Measurements from ENCODE around the gene SLC25A5.

SLC25A5 gene

DNA sequence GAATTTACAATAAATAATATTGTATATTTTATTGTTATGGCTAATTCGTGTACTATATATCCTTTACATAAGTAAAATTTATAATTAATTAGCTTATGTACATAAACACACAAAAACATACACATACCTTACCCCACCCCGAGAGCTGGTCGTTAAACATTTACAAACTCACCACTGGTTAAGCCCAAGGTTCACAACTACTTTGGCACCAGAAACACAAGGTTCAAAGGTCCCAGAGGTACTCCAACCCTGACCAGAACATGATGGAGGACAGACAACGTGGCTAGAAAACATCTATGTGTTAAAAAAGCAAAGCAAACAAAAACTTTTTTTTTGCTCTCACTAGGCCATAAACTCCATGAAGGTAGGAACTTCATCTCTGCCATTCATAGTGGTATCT is 37.7 kb downstream of the SLC25A5 start:
- FAIRE-seq, result no peak
- no peak for TF ChIP-seq CTCF (IDR thresholded peaks at IDR 0.05; ENCODE audit: insufficient read depth, missing control alignments)
- no peak for DNase-seq (ENCODE audit: insufficient read length, low spot score)

GRCh38 chrX:119507206-119507605 is 39.0 kb downstream of the SLC25A5 start:
- FAIRE-seq, result no peak
- TF ChIP-seq CTCF (IDR thresholded peaks at IDR 0.05; ENCODE audit: insufficient read depth, missing control alignments), result no peak
- no peak for DNase-seq (ENCODE audit: insufficient read length, low spot score)

DNA sequence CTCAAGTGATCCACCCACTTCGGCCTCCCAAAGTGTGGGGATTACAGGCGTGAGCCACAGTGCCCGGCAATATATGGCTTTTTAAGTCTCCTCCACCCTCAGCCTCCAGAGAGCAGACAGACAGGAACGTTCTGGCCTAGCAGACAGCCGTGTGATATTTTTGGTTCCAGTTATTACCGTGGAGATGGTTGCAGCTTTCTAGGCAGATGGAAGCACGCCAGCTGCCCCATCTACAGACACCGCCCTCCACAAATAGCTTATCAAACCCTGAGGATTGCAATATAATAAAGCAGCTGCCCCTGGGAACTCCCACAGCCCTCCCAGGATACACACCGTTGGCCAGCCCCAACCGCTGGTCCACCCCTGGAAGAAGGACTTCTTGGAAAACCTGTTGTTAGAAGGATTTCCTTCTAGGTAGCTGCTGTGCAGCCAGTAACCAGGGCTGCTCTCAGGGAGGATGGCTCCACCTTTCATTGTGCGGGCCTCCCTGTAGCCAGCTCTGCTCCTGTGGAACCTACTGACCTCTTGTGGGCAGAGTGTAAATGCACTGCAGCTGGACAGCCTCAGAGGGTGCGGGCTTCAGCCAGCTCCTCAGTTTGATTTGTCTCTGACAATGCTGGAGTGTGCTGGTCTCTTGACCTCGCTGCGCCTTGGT is 44.0 kb downstream of the SLC25A5 start:
- peak; percentile 45 for TF ChIP-seq CTCF (IDR thresholded peaks at IDR 0.05; ENCODE audit: insufficient read depth, missing control alignments)
- peak; percentile 51 for DNase-seq (ENCODE audit: insufficient read length, low spot score)
- no peak for FAIRE-seq

DNA sequence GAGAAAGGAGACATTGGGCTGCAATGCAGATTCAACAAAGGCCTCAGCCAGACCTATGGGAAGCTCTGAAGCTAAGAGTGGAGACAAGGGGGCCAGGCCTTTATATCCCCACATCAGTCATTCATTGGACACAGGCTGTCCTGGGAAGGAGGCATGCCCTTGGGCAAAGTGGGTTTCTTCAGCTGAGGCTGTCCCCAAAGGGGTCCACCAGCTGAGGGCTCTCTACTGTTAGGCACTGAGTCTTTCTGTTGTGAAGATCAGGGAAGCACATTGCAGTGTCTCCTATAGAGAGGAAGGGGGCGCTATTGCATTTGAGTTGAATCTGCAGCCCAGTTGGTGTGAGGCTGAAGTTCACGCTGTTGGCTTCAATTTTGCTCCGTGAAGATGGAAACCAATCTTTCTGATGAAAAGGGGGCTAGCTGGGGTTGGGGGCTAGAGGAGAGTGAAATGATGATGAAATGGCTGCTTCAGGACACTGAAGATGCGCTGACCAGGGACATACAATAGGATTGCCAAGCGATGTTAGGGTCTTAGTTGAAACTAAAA is 48.0 kb downstream of the SLC25A5 start:
- FAIRE-seq (peak; percentile 81), DNase-seq (ENCODE audit: insufficient read length, low spot score) (peak; percentile 52)
- TF ChIP-seq CTCF (IDR thresholded peaks at IDR 0.05; ENCODE audit: insufficient read depth, missing control alignments), result peak; percentile 68

DNA sequence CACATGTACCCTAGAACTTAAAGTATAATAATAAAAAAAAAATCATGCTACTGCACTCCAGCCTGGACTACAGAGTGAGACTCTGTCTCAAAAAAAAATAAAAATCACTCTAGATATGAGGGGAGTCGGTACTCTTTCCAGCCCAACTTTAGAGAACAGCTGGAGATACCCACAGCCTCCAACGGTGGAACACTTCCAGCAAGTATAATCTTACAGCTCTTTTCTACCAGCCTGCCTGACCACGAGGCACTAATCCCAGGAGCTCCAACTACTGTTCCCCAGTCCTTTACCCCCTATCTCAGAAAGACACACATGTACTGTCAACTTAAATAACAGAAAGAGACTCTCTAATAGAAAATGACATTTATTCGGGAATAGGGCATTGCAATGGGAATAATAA is 50.1 kb downstream of the SLC25A5 start:
- DNase-seq (ENCODE audit: insufficient read length, low spot score), result no peak
- no peak for FAIRE-seq
- no peak for TF ChIP-seq CTCF (IDR thresholded peaks at IDR 0.05; ENCODE audit: insufficient read depth, missing control alignments)

Measured in D721Med (cell line).